ENCODE data around the gene PDHA1.

The PDHA1 gene

DNA sequence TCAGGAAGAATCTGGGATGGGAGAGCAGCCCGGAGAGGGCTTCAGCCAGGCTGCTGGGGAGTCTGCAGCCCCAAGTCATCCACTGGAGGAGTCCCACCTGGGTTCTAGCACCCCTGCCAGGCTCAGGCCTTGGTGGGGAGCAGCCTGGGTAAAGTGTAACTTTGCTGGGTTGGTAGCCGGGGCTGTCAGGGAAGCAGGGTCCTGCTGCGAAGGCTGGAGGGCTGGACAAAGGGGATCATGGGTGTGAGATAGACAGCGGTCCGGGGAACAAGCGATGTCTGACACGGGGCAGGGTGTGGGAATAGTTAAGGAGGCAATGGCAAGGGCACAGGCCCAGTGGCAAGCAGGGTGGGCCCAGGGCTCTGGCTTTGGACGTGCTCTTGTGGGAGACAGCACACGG, 37.6 kb downstream of the PDHA1 start:
- H3K27me3 ChIP-seq (ENCODE audit: insufficient read depth, low read length), result no peaks in the 10 kb centered on the region
- H3K4me1 ChIP-seq (ENCODE audit: insufficient read depth, low read length), result no peaks in the 10 kb centered on the region
- H3K4me3 ChIP-seq (ENCODE audit: low read length), result no peak overlapping the region
- H3K27ac ChIP-seq (ENCODE audit: low read length), result no peak overlapping the region
- no peak overlapping the region for H3K9ac ChIP-seq (ENCODE audit: low read depth, low read length)
- H3K9me3 ChIP-seq (ENCODE audit: insufficient read depth, low read depth, low read length), result no peaks in the 10 kb centered on the region
- no peaks in the 10 kb centered on the region for H3K36me3 ChIP-seq (ENCODE audit: insufficient read depth, low read depth, low read length)

DNA sequence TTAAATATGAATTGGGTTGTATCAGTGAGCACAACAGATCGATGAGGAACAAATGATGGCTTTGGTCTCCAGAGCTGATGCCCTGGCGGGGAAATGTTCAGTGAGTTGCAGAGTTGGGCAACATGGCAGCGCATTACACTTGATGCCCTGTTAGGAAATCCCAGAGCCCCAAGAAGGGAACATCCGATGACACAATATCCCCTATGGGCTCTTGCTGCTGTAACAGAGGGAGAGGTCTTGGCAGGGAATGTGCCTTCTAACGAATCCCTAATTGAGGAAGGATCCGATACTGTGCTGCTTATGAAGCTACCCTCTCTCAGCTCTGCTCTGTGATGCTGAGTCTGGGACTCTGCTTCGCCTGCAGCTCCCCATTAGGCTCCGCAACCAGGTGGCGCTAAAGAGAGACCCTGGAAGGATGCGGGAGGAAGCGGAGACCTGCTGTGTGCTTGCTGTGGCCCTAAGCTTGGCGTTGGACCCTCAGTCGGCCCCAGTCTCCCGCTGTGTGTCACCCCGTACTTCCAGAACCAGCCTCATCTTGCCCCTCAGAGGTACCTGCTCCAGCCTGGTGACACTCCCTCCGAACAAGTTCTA, 38.9 kb downstream of the PDHA1 start:
- Histone ChIP-seq H3K4me3 (ENCODE audit: low read length) (no peak overlapping the region), H3K27me3 (ENCODE audit: insufficient read depth, low read length) (no peaks in the 10 kb centered on the region), H3K9me3 (ENCODE audit: insufficient read depth, low read depth, low read length) (no peaks in the 10 kb centered on the region), H3K27ac (ENCODE audit: low read length) (no peak overlapping the region), H3K36me3 (ENCODE audit: insufficient read depth, low read depth, low read length) (no peaks in the 10 kb centered on the region), H3K4me1 (ENCODE audit: insufficient read depth, low read length) (no peaks in the 10 kb centered on the region), H3K9ac (ENCODE audit: low read depth, low read length) (no peak overlapping the region)

DNA sequence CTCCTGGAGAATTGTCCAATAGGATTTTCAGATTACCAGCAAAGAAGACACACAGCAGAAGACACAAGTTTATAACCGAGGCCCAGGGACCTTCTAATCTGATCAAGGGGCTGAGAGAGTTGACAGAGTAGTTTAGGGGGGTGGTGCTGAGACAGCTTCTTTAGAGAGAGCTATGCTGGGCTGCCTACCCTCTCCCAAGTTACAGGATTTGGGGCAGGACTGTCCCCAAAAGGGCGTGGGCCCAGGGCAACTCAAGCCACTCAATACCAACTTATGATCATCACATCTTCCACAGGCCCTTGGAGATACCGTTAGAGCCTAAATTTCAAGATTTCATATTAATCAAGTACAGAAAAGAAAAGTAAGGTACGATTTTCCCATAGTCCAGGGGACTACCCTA, 43.0 kb downstream of the PDHA1 start:
- no peaks in the 10 kb centered on the region for H3K36me3 ChIP-seq (ENCODE audit: insufficient read depth, low read depth, low read length)
- H3K4me3 ChIP-seq (ENCODE audit: low read length), result no peak overlapping the region
- no peak overlapping the region for H3K9ac ChIP-seq (ENCODE audit: low read depth, low read length)
- no peaks in the 10 kb centered on the region for H3K9me3 ChIP-seq (ENCODE audit: insufficient read depth, low read depth, low read length)
- H3K27me3 ChIP-seq (ENCODE audit: insufficient read depth, low read length), result no peaks in the 10 kb centered on the region
- no peak overlapping the region for H3K27ac ChIP-seq (ENCODE audit: low read length)
- H3K4me1 ChIP-seq (ENCODE audit: insufficient read depth, low read length), result no peaks in the 10 kb centered on the region

- no peak overlapping the region for H3K9ac ChIP-seq (ENCODE audit: low read depth, low read length)
- no peak overlapping the region for H3K4me3 ChIP-seq (ENCODE audit: low read length)
- H3K4me1 ChIP-seq (ENCODE audit: insufficient read depth, low read length), result no peaks in the 10 kb centered on the region
- H3K27ac ChIP-seq (ENCODE audit: low read length), result no peak overlapping the region
- no peaks in the 10 kb centered on the region for H3K36me3 ChIP-seq (ENCODE audit: insufficient read depth, low read depth, low read length)
- no peaks in the 10 kb centered on the region for H3K27me3 ChIP-seq (ENCODE audit: insufficient read depth, low read length)
- H3K9me3 ChIP-seq (ENCODE audit: insufficient read depth, low read depth, low read length), result no peaks in the 10 kb centered on the region
Measured at GRCh38 chrX:19388064-19388679, 44.4 kb downstream of the PDHA1 start.

GRCh38 chrX:19388741-19389140, 45.0 kb downstream of the PDHA1 start:
- Histone ChIP-seq H3K4me3 (ENCODE audit: low read length) (no peak overlapping the region), H3K36me3 (ENCODE audit: insufficient read depth, low read depth, low read length) (no peaks in the 10 kb centered on the region), H3K4me1 (ENCODE audit: insufficient read depth, low read length) (no peaks in the 10 kb centered on the region), H3K27ac (ENCODE audit: low read length) (no peak overlapping the region), H3K9me3 (ENCODE audit: insufficient read depth, low read depth, low read length) (no peaks in the 10 kb centered on the region), H3K27me3 (ENCODE audit: insufficient read depth, low read length) (no peaks in the 10 kb centered on the region), H3K9ac (ENCODE audit: low read depth, low read length) (no peak overlapping the region)

- Histone ChIP-seq H3K9ac (ENCODE audit: low read depth, low read length) (no peak overlapping the region), H3K36me3 (ENCODE audit: insufficient read depth, low read depth, low read length) (no peaks in the 10 kb centered on the region), H3K9me3 (ENCODE audit: insufficient read depth, low read depth, low read length) (no peaks in the 10 kb centered on the region), H3K4me3 (ENCODE audit: low read length) (no peak overlapping the region), H3K27ac (ENCODE audit: low read length) (no peak overlapping the region), H3K4me1 (ENCODE audit: insufficient read depth, low read length) (no peaks in the 10 kb centered on the region), H3K27me3 (ENCODE audit: insufficient read depth, low read length) (no peaks in the 10 kb centered on the region)
Measured at GRCh38 chrX:19389227-19389845, 45.6 kb downstream of the PDHA1 start.

GRCh38 chrX:19392078-19392477, 48.4 kb downstream of the PDHA1 start:
- Histone ChIP-seq H3K4me1 (ENCODE audit: insufficient read depth, low read length) (no peaks in the 10 kb centered on the region), H3K9me3 (ENCODE audit: insufficient read depth, low read depth, low read length) (no peaks in the 10 kb centered on the region), H3K27me3 (ENCODE audit: insufficient read depth, low read length) (no peaks in the 10 kb centered on the region), H3K36me3 (ENCODE audit: insufficient read depth, low read depth, low read length) (no peaks in the 10 kb centered on the region), H3K9ac (ENCODE audit: low read depth, low read length) (no peak overlapping the region), H3K4me3 (ENCODE audit: low read length) (no peak overlapping the region), H3K27ac (ENCODE audit: low read length) (no peak overlapping the region)

- Histone ChIP-seq H3K27ac (ENCODE audit: low read length) (no peak overlapping the region), H3K9ac (ENCODE audit: low read depth, low read length) (no peak overlapping the region; the same call in 1 of the 2 replicates), H3K4me1 (ENCODE audit: insufficient read depth, low read length) (no peaks in the 10 kb centered on the region), H3K9me3 (ENCODE audit: insufficient read depth, low read depth, low read length) (no peaks in the 10 kb centered on the region), H3K27me3 (ENCODE audit: insufficient read depth, low read length) (no peaks in the 10 kb centered on the region), H3K36me3 (ENCODE audit: insufficient read depth, low read depth, low read length) (no peaks in the 10 kb centered on the region), H3K4me3 (ENCODE audit: low read length) (no peak overlapping the region)
Measured at GRCh38 chrX:19392703-19393102, 49.0 kb downstream of the PDHA1 start.

- Histone ChIP-seq H3K4me1 (ENCODE audit: insufficient read depth, low read length) (no peaks in the 10 kb centered on the region), H3K27ac (ENCODE audit: low read length) (no peak overlapping the region), H3K36me3 (ENCODE audit: insufficient read depth, low read depth, low read length) (no peaks in the 10 kb centered on the region), H3K9ac (ENCODE audit: low read depth, low read length) (no peak overlapping the region), H3K4me3 (ENCODE audit: low read length) (no peak overlapping the region), H3K27me3 (ENCODE audit: insufficient read depth, low read length) (no peaks in the 10 kb centered on the region), H3K9me3 (ENCODE audit: insufficient read depth, low read depth, low read length) (no peaks in the 10 kb centered on the region)
Measured at GRCh38 chrX:19403696-19404095, 60.0 kb downstream of the PDHA1 start.

DNA sequence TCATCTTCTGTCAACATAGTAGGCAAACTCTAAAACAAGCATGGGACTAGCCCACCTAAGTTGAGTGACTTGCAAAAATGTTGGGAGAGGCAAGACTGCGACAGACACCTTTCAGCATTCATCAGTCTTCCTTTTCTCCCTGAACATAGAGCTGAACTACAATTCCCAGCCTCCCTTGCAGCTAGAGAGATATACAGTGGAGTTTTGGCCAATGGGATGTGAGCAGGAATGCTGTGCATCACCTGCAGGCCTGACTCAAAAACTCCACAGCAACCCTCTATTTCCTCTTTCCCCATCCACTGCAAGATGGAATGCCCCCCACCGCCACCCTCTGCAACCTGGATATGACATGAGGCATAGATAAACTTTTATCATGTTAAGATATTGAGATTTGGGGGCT, 66.5 kb downstream of the PDHA1 start:
- H3K9ac ChIP-seq (ENCODE audit: low read depth, low read length), result no peak overlapping the region
- H3K9me3 ChIP-seq (ENCODE audit: insufficient read depth, low read depth, low read length), result no peaks in the 10 kb centered on the region
- H3K36me3 ChIP-seq (ENCODE audit: insufficient read depth, low read depth, low read length), result no peaks in the 10 kb centered on the region
- no peaks in the 10 kb centered on the region for H3K4me1 ChIP-seq (ENCODE audit: insufficient read depth, low read length)
- no peak overlapping the region for H3K27ac ChIP-seq (ENCODE audit: low read length)
- H3K4me3 ChIP-seq (ENCODE audit: low read length), result no peak overlapping the region
- no peaks in the 10 kb centered on the region for H3K27me3 ChIP-seq (ENCODE audit: insufficient read depth, low read length)
